ENCODE results near the gene CHST12.
A peak's percentile ranks its signal among the peaks of the same experiment; 100 is the strongest.

Gene CHST12

DNA sequence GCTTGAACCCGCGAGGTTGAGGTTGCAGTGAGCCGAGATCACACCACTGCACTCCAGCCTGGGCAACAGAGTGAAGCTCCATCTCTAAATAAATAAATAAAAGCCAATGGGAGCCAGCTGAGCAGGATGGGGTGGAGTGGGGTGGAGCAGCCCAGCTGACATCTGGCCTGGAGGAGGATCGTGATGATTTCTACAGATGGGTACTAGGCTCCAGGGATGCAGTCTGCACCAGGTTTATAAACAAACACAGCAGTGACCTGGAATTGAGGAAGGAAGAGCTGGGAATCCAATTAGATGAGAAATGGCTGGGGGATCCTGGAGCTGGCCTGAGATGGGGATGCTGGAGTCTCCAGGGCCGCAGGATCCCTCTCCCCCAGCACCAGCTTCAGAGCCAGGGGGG, 80.1 kb downstream of the CHST12 start:
- peak; percentile 85 for DNase-seq

DNA sequence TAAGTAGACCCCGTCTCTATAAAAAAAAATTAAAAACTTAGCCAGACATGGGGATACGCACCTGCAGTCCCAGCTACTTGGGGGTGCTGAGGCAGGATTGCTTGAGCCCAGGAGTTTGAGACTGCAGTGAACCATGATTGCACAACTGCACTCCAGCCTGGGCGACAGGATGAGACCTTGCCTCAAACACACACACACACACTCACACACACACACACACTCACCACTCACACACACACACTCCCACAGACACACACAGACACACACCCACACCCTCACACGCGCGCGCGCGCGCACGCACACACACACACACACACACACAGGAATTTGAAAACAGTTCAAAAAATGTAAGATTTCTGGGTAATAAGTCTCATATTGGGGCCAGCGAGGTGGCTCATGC, 81.5 kb downstream of the CHST12 start:
- no peak for DNase-seq

DNA sequence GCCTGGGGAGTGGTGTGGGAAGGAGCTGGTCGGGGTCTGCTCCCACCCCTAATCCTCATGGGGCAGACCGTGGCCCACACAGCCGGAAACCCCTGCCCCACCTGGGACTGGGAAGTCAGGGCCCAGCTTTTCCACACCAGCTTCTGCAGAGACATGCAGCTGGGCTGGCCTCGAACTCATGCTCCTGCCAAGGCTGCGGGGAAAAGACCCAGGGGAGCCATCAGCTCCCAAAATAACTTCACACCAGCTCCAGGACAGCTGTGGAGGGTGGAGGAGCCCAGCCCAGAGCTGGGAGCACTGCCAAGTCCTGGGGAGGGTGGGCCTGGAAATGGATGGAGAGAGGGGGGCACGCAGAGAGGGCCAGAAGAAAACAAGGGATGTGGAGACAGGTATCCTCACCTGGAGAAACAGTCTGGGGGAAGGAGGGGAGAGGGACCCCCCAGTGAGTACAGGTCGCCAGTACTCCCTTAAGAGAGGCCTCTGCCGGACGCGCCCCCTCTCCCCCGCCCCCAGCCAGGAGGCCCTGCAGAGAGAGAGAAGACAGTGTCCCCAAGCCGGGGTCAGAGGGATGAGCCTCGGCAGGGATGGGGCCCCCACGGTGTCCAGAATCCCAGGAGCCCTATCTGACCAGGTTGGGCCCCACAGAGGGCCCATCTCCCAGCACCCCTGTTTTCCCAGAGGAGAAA, 84.3 kb downstream of the CHST12 start:
- peak; percentile 36 for DNase-seq

DNA sequence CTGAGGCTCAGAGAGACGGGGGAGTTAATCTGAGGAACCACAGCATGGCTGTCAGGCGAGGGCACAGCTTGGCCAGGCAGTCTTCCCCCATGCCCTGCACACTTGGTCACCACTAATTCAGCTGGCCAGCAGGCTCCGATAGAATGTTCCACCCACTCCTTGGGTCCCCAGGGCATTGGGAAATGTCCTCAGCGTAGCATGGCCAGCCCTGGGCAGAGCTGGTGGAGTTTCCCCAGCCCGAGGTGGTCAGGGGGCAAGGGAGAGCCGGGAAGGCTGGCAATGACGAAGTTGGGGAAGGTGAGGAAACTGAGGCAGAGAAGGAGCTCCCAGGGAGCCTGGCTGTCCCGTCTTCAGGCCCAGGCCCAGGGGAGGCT, 84.8 kb downstream of the CHST12 start:
- no peak for DNase-seq

DNA sequence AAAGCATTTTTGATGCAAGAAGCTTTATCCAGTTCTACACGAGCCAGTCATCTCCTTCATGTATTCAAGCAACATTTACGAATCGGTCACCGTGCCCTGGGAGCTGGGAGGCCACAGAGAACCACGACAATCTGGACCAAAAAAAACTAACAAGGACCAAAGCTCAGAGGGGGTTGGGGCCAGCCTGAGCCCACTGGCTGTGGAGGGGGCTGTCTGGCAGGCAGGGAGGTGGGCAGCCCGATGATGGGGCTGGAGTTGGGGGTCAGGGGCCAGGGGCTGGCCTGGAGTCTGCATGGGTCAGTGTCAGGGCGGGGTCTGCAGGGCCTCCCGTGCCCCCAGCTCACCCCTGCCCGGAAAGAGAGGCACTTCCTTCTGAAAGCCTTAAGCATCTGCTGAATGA, 85.3 kb downstream of the CHST12 start:
- DNase-seq, result no peak

DNA sequence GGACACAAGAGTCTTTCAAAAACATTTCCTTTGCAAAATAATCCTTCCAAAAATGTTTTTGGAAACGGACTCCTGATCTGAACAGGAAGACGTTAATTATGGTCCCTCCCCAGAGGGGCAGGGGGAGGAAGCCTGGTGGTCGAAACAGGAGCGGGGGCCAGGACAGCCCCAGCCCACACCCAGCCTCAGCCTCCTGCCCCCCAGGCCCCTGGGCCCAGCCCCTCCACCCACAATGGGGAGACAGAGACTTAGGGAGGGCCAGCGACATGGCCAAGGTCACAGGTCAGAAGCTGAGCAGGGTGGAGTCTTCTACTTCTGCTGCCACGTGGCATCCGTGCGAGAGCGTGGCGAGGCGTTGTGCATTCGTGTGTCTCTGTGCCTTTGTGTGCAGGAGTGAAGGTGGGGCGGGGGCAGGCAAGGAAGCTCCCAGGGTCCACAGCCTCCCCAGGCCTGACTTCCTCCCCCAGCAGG, 86.8 kb downstream of the CHST12 start:
- no peak for DNase-seq

DNA sequence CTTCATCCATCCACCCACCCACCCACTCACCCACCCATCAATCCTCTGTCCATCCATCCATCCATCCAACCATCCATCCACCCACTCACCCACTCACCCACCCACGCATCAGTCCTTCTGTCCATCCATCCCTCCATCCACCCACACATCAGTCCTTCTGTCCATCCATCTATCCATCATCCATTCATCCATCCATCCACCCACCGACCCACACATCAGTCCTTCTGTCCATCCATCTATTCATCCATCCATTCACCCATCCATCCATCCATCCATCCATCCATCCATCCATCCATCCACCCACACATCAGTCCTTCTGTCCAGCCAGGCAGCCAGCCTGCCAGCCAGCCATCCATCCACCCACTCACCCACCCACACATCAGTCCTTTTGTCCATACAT, 88.6 kb downstream of the CHST12 start:
- DNase-seq, result no peak

DNA sequence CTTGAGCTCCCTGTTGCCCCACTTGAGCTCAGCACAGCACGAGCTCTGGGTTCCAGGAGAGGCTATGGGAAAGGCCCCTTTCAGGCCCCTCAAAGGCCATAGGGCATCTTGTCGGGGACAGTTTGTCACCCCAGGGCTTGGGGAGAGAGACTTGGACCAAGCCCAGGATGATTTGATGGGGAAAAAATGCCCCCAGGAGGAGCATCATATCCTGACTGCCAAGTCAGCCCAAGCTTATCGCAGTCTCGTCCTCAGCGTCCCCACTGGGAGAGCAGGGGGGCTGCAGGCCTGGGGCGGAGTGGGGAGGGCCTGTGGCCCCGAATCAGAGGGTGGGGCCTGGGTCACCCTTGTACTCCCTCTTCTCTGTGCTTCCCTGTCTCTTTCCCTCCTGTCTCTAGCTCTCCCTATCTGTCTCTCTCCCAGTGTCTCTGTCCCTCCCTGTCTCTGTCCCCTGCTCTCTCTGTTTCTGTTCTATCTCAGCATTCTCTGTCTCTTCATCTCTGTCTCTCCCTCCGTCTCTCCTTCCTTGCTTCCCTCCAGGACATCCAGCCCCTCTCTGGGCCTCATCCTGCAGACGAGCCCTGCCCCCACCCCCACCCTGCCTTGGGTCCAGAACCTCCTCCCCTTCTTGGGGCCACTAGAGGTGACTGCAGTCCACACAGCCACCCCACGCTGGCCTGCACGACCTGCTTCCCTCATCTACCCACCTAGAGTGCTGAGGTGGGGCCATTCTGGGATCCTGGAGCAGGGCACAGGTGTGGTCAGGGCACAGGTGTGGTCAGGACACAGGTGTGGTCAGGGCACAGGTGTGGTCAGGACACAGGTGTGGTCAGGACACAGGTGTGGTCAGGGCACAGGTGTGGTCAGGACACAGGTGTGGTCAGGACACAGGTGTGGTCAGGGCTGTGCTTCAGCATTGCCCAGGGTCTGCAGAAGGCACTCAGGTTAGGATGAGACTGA, 90.1 kb downstream of the CHST12 start:
- DNase-seq, result no peak

DNA sequence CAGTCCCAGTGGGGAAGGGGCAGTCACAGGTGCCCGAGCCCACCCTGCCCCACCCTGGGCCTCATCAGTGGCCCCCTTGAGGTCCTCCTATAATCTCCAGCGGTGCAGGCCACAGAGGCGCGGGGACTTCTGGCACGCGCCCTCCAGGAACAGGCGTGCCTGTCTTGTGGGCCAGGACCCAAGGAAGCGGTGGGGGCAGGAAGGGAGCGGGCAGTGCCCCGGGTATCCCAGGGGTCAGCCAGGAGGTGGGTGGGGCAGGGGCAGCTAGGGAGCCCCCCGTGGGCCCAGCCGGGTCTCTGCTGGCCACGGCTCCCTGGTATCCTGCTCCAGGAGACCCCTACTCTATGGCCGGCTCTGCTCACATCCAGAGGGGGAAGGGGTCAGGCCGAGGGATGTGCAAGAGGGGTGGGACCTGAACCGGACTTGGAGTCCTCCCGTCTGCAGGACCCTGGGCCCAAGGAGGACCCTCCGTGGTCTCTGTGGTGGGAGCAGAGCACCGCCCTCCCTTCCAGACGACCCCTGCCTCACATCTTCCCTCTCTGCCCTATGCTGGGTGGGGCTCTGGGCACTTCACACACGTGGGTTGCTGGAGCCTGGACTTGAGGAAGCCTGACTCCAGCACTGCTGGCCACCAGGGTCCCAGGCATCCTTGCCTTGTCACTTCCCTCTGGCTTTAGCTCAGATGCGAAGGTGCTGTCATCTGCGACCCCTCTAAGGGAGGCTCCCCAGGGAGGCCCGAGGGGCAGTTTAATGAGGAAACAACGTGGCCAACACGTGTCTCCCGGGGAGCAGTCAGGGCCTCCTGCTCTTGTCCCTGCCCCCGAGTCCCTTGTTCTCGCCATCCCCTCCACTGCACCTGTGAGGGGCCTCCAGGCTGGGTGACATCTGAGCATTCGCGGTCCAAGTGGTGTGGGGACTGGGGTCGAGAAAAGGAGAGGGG, 91.0 kb downstream of the CHST12 start:
- no peak for DNase-seq

DNA sequence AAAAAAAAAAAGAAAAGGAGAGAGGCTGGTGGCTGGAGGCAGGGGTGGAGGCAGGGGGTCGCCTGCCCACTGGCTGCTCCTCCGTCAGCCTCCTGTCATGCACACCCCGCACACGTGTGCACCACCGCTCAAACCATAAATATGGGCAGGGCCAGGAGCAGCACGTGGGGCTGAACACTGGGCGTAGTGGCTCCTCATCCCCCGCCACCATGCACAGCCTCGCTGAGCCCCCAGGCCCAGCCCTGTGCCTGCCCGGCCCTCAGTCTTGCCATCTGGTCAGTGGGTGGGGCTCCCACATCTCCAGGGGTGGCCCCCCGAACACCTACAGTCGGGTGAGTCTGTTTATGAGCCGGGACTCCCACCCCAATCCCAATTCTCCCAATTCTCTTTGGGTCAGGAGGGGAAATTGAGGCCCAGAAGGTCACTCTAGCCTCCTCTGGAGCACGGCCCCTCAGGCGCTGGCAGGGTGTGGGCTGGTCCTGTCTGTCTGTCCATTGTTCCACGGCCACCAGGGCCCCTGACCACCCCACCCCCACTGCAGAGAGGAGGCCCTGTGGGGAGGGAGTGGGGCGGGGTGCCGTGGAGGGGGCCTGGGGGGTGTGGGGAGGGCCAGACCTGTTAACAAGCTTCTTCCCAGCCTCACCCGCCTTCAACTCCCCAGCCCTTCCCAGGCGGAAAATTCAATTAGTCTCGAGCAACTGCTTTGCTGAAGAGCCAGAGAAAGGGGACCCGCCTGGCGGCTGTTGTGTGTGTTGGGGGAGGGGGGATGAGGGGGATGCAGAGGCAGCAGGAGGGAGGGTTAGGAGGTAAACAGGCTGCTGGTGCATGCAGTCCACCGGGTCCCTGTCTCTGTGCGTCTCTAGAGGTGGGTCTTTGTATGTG, 92.2 kb downstream of the CHST12 start:
- peak; percentile 59 for DNase-seq

DNA sequence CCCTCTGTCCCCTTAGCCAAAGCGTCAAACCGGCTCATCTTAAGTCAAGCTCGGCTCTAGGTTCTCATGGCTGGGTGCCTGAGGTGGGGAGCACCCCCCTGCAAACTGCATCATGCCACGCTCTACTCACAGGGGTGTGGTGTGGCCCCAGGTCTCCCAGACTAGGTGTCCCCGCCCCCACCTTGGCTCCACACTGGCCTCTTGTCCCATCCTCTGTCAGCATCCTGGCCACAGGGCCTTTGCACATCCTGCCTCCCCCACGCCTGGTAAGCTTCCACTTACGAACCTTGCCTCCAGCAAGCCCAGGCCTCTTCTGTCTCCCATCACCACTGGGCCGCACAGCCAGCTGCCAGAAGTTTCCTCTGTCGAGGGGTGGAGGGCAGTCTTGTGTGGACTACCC, 93.0 kb downstream of the CHST12 start:
- DNase-seq, result no peak

DNA sequence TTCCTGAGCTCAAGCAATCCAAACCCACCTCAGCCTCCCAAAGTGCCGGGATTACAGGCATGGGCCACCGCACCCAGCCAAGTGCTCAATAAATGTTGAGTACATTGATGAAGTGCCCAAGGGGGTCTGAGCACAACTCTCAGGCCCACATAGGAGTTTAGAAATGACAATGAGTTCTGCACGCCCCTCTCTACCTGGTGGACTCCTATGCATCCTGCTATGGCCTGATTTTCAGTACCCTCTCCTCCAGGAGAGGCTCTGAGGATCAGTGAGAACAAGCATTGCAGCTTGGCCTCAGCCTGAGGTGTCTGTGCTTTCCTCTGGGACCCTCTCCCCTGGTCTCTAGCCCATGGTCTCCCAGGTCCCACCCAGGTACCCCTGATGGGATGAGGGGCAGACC, 93.7 kb downstream of the CHST12 start:
- no peak for DNase-seq

DNA sequence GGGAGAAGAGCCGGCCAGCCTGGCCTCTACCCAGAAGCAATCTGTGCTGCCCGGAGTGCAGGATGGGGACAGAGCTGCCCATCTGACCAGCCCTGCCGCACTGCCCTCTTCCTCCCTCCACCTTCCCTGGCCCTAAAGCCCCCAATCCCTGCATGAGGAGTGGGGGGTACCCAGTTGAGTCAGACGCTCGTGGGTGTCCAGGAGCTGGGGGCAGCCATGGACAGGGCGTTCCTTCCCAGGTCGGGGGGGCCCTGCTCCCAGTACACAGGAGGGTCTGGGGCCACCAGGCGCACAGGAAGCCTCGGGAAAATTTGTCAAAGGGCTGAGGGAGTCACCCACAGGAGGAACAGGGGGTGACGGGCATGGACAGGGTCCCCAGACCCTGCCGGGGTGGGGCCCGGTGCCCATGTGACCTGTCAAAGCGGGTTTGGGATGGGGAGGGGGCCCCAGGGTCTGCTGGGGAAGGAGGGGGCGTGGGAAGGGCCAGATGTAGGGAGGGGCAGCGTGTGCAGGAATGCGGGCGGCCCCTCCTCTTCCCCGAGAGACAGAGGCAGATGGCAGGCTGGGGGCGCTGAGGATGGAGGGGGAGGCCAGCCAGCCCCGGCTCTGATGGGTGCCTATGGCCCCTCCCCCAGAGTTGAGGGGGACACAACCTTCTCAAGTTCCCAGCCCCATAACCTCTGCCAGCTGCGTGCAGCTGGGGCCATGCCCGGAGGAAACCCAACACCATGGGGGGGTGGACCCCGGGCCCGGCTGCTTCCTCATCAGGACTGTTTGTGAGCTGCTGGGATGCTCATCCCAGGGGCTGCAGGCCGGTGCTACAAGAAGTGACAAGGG, 94.3 kb downstream of the CHST12 start:
- DNase-seq, result no peak

Data from NCI-H69 (cell line).